Mucosa of descending colon (tissue), 3 donors: ENCODE measurements around the gene DUSP6. TPM values are rescaled to one million over a fixed set of nuclear protein-coding genes. Genes with fewer than 3 reads are reported as not detected.

Experiments
- ATAC-seq: fragments of 200-7000 bp; cut with Tn5 transposase; one replicate; pipeline ENCODE4 v1.9.1; 2020; ENCODE audit warnings: mild to moderate bottlenecking, moderate library complexity
- DNase-seq, 3 donors: peaks; one replicate each; pipeline ENCODE4 v3.0.0-alpha.2; 2020
- H3K36me3 ChIP-seq: fragments of 200-600 bp; one replicate; pipeline ENCODE4 v1.8.0; 2021; ENCODE audit warnings: low read depth, mild to moderate bottlenecking
- H3K4me1 ChIP-seq: fragments of 200-600 bp; one replicate; pipeline ENCODE4 v1.8.0; 2021; ENCODE audit warnings: low read depth, mild to moderate bottlenecking
- H3K4me3 ChIP-seq: fragments of 200-600 bp; one replicate; pipeline ENCODE4 v1.8.0; 2021; ENCODE audit warnings: mild to moderate bottlenecking
- H3K9me3 ChIP-seq: fragments of 200-600 bp; one replicate; pipeline ENCODE4 v1.8.0; 2021; ENCODE audit warnings: mild to moderate bottlenecking
- intact Hi-C, 2 donors: fragments of 100-400 bp; cut with DNase I in 1 of 2; cut with micrococcal nuclease in 1 of 2; formaldehyde crosslinking; loops; one replicate each; pipeline versions ENCODE4 v1.11.0 to v1.11.1; 2022; cut with DNase I, micrococcal nuclease
- total RNA-seq, 3 donors: library from RNA; stranded (reverse); fragmentation: NEBNext Ultra II Directional in 2 of 3; extraction: Animal tissue kit (Norgen Biotek cat#: 25700) in 2 of 3; gene quantifications; one replicate each; pipeline versions ENCODE4 v1.2.1 to v1.2.4, GENCODE V29; 2021 to 2023
- TF ChIP-seq, protein P1 (sequence below): fragments of 200-600 bp; IDR thresholded peaks from one replicate; pipeline ENCODE4 v1.8.0; 2022; ENCODE audit warnings: antibody characterized with exemption, mild to moderate bottlenecking
- donor health status: DM: no; HTN: no; CAD: no; lungs with moderate emphysema.
- donor health status: DM: no; HTN: no; CAD: no.
- donor health status: DM: no; HTN: yes; CAD: no.

DUSP6 gene
- total RNA-seq, 3 donors from 2014 or later: 56.6 to 82.1 (median 65.0) TPM

DNA sequence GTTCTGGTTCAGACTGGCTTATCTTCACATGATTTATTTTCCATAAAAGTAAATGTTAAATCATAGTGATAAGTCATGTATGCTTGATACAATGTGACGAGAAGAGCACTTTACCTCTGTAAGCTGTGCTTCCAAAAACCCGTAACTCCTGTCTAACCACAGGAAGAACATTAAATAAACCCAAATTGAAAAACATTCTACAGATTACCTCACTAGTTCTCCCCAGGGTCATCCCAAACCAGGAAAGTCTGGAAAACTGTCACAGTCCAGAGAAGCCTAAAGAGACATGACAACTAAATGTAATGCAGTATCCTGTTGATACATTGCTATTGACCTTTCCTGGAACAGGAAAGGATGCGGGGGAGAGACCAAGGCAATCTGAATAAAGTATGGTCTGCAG lies 32.5 kb upstream of the DUSP6 start:
- DNase-seq (no peak), ATAC-seq (no peak)
- Histone ChIP-seq H3K4me3 (no peak overlapping the region), H3K36me3 (no peaks in the 10 kb centered on the region), H3K9me3 (no peaks in the 10 kb centered on the region), H3K4me1 (peaks cover 37% of the 10 kb centered on the region)
- TF ChIP-seq, protein P1, sequence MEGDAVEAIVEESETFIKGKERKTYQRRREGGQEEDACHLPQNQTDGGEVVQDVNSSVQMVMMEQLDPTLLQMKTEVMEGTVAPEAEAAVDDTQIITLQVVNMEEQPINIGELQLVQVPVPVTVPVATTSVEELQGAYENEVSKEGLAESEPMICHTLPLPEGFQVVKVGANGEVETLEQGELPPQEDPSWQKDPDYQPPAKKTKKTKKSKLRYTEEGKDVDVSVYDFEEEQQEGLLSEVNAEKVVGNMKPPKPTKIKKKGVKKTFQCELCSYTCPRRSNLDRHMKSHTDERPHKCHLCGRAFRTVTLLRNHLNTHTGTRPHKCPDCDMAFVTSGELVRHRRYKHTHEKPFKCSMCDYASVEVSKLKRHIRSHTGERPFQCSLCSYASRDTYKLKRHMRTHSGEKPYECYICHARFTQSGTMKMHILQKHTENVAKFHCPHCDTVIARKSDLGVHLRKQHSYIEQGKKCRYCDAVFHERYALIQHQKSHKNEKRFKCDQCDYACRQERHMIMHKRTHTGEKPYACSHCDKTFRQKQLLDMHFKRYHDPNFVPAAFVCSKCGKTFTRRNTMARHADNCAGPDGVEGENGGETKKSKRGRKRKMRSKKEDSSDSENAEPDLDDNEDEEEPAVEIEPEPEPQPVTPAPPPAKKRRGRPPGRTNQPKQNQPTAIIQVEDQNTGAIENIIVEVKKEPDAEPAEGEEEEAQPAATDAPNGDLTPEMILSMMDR: no peak
- intact Hi-C loops: no loop called here

DNA sequence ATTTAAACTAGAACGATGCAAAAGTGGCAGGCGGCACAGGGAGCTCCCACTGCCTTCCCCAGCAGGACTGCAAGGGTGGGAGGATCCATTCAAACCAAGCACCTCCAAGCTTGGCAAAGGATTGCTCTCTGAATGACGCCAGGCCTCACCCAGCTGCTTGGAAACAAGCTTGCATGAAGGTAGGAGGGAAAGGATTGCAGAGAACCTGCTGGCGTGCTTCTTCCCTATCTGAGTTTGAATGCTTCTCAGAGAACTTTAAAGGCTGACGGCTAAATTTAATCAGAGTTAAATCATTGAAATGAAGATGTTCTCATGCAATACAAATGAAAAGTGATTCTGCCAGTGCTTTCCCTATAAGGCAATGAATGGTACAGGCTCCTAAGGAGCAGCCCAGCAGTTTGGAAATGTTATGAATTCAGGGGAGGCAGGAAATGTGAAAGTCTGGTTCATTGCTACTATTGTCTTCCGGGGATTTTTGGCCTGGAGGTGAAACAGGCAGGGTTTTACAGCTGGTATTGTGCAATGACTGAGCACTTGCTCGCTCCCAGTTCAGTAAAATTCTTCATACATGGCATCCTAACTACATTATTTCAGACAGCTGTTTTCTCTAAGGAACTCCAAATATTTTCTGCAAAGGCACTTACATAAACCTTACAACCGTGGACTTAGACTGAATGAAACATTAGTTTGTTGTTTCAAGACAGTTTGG lies 31.9 kb upstream of the DUSP6 start:
- Histone ChIP-seq H3K4me1 (peaks cover 32% of the 10 kb centered on the region), H3K4me3 (no peak overlapping the region), H3K36me3 (no peaks in the 10 kb centered on the region), H3K9me3 (no peaks in the 10 kb centered on the region)
- TF ChIP-seq, protein P1: no peak
- DNase-seq: peak in 2 of 3 donors; percentile 64 to 72
- intact Hi-C loops: no loop called here
- peak; percentile 71 for ATAC-seq

DNA sequence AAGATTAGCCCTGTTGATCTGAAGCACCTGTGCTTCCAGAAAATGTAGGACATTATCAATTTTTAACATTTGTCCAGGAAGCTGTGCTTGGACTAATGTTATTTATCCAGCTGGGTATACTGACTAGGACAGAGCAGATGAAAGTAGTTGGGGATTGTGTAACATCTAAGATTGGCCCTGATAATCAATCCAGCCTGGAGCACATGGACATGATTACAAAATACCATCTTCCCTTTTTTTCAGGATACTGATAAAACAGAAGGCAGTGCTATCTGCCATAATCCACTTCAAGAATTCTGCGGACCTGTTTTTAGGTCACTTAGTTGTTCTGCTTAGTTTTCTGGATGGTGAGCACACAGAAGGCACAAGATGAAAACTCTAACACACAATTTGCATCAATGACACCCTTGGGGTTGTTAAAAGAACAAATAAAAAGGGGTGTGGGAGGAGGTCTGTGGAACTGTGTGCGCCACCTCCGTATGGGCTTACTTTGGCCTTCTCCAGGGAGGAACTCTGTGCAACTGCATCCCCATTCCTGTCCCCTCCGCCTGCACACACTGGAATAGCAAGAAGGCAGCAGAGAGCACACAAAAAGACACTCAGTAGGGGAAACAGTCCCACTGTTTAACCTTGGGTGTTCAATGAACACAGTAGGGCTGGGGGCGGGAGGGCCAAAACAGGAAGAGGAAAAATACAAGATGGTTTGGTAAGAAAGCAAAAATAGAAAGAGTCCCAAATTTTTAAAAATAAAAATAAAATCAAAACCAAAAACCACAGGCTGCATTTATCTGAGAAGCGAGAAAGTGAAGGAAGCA lies 31.1 kb upstream of the DUSP6 start:
- H3K36me3 ChIP-seq: no peaks in the 10 kb centered on the region
- TF ChIP-seq, protein P1: no peak
- no peak overlapping the region for H3K4me3 ChIP-seq
- H3K9me3 ChIP-seq: no peaks in the 10 kb centered on the region
- H3K4me1 ChIP-seq: peaks cover 31% of the 10 kb centered on the region
- no peak for DNase-seq
- peak; percentile 24 for ATAC-seq
- intact Hi-C loops: no loop called here

- intact Hi-C loops: no loop called here
- ATAC-seq: no peak
- peaks cover 33% of the 10 kb centered on the region for H3K4me1 ChIP-seq
Observed at GRCh38 chr12:89382328-89382727, 30.0 kb upstream of the DUSP6 start.

DNA sequence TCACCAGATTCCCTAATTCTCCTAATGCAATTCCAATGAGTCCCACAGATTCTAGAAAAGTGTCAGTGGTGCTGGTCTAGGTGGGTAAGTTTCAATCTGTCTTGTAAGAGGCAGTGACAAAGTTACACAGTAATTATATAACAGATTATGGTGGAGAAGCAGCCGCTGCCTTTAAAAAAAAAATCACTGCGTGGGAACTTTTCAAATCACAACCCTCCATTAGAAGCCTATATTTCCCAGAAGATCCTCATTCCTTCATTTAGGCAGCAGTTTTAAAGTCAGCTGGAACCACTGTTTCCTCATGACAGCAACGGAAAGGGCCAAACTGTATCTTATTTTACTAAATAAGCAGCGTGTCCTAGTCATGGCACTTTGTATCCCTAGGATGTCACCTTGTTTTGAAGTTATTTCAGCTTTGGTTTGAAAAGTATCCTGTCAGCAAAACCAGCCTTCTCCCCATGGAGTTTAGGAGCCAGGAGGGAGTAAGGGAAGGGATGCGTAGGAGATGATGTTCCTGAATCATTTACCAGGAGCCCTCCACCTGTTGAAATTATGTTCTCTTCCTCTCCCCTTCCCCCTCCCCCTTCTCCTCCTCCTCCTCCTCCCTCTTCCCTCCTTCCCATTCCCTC lies 27.7 kb upstream of the DUSP6 start:
- Histone ChIP-seq H3K9me3 (no peaks in the 10 kb centered on the region), H3K4me1 (peaks cover 41% of the 10 kb centered on the region), H3K4me3 (no peak overlapping the region), H3K36me3 (no peaks in the 10 kb centered on the region)
- intact Hi-C loops: loop anchor here in 1 of 2 donors (5.0 kb wide), 1 partner anchor 67 kb away; no protein-coding TSS in a partner anchor
- ATAC-seq (no peak), DNase-seq (no peak)
- TF ChIP-seq, protein P1: no peak

More at GRCh38 chr12:89382328-89382727, 30.0 kb upstream of the DUSP6 start:
- Histone ChIP-seq H3K9me3 (no peaks in the 10 kb centered on the region), H3K4me3 (no peak overlapping the region), H3K36me3 (no peaks in the 10 kb centered on the region)
- DNase-seq: no peak
- TF ChIP-seq, protein P1: no peak
